ENCODE measurements around the gene SIKE1. TPM values are rescaled to one million over a fixed set of nuclear protein-coding genes. Genes with fewer than 3 reads are reported as not detected.
A peak's percentile ranks its signal among the peaks of the same experiment; 100 is the strongest.

Gene SIKE1
- total RNA-seq, 1 experiment from 2014 or later, result 104 TPM

- no peaks in the 10 kb centered on the region for H3K9me3 ChIP-seq (ENCODE audit: low read length)
- BruUV-seq (replicated peaks), result TSS peak; percentile 80
- CTCF ChIA-PET, result no interaction called here
- POLR2A ChIA-PET (ENCODE audit: unreplicated experiment), result no interaction called here
- DNase-seq (no peak), ATAC-seq (no peak)
- H3F3A ChIP-seq (ENCODE audit: low read length, unreplicated experiment), result no peaks in the 10 kb centered on the region
- intact Hi-C loops (cut with micrococcal nuclease), result no loop called here
- peaks cover 24% of the 10 kb centered on the region for H3K4me1 ChIP-seq (ENCODE audit: insufficient read depth, low read length)
- H3K4me2 ChIP-seq (ENCODE audit: low read length), result peak overlapping the region; percentile 94
- peak overlapping the region; percentile 13 for H3K27ac ChIP-seq (ENCODE audit: low read length)
- peak overlapping the region; percentile 89 for H3K4me3 ChIP-seq (ENCODE audit: low read length)
- TF ChIP-seq EZH2 (IDR thresholded peaks at IDR 0.05; ENCODE audit: low read length, unreplicated experiment) (no peak), CTCF (conservative IDR thresholded peaks at IDR 0.05; ENCODE audit: low read depth, low read length) (no peak; the same call in 1 of the 2 replicates), EZH2phosphoT487 (IDR thresholded peaks at IDR 0.05; ENCODE audit: borderline replicate concordance, low read length) (no peak)
- H3K36me3 ChIP-seq (ENCODE audit: low read depth, low read length), result peaks cover 13% of the 10 kb centered on the region
- peak overlapping the region; percentile 93 for H2AFZ ChIP-seq (ENCODE audit: low read length)
- peaks cover 39% of the 10 kb centered on the region for H4K20me1 ChIP-seq (ENCODE audit: low read length)
- no peaks in the 10 kb centered on the region for H3K27me3 ChIP-seq (ENCODE audit: low read length)
- H3K9ac ChIP-seq (ENCODE audit: low read length), result peak overlapping the region; percentile 99
- peaks cover 45% of the 10 kb centered on the region for H3K79me2 ChIP-seq (ENCODE audit: low read length)
- no peaks in the 10 kb centered on the region for H3K9me2 ChIP-seq (replicated peaks; ENCODE audit: low read length)
These were observed 22.1 kb downstream of the SIKE1 start for GRCh38 chr1:114758256-114758832.

- ATAC-seq (peak; percentile 86), DNase-seq (peak; percentile 98)
- Histone ChIP-seq H3K4me2 (ENCODE audit: low read length) (peak within 1 kb of the TSS; percentile 94), H3K27me3 (ENCODE audit: low read length) (no peaks in the 10 kb centered on the region), H3F3A (ENCODE audit: low read length, unreplicated experiment) (no peaks in the 10 kb centered on the region), H3K9ac (ENCODE audit: low read length) (peak within 1 kb of the TSS; percentile 99), H3K4me1 (ENCODE audit: insufficient read depth, low read length) (peaks cover 24% of the 10 kb centered on the region), H2AFZ (ENCODE audit: low read length) (peak within 1 kb of the TSS; percentile 93), H3K9me2 (replicated peaks; ENCODE audit: low read length) (no peaks in the 10 kb centered on the region), H3K4me3 (ENCODE audit: low read length) (peak within 1 kb of the TSS; percentile 89), H3K9me3 (ENCODE audit: low read length) (no peaks in the 10 kb centered on the region), H3K79me2 (ENCODE audit: low read length) (peaks cover 52% of the 10 kb centered on the region), H3K27ac (ENCODE audit: low read length) (peak within 1 kb of the TSS; percentile 80), H4K20me1 (ENCODE audit: low read length) (peaks cover 46% of the 10 kb centered on the region), H3K36me3 (ENCODE audit: low read depth, low read length) (peaks cover 13% of the 10 kb centered on the region)
- BruUV-seq (replicated peaks), result TSS peak; percentile 47
- ChIA-PET CTCF (interaction anchor here (0.6 kb wide), 1 partner anchor 353 kb away, joined by 3 read pairs; no protein-coding TSS in a partner anchor), POLR2A (ENCODE audit: unreplicated experiment) (interaction anchor here (0.5 to 0.6 kb wide), 2 partner anchors 11 to 29 kb away, joined by 4 to 16 read pairs; no protein-coding TSS in a partner anchor)
- intact Hi-C loops (cut with micrococcal nuclease), result loop anchor here (2.0 kb wide), 1 partner anchor 23 kb away; the partner anchor contains the start of gene SIKE1
- TF ChIP-seq EZH2phosphoT487 (IDR thresholded peaks at IDR 0.05; ENCODE audit: borderline replicate concordance, low read length) (no peak), CTCF (conservative IDR thresholded peaks at IDR 0.05; ENCODE audit: low read depth, low read length) (peak; percentile 64)
These were observed 22.8 kb downstream of the SIKE1 start, which contains the start of gene CSDE1 for GRCh38 chr1:114757455-114758255. Gene CSDE1 (minus strand): TSS chr1:114757984. CDS start chr1:114739890, 18,094 bp downstream.

All from PC-3 (cell line).